Measurements from ENCODE around the gene RAP2A. TPM values are rescaled to one million over a fixed set of nuclear protein-coding genes. Genes with fewer than 3 reads are reported as not detected.

The RAP2A gene
- total and polyA plus RNA-seq, 12 donors: 4.2 to 31.0 (median 20.4) TPM

- Histone ChIP-seq H3K9me3 (no peaks in the 10 kb centered on the region), H3K36me3 (no peaks in the 10 kb centered on the region), H3K4me1 (peaks cover 0 to 47% (median 30%) of the 10 kb centered on the region in 9 donors), H3K4me3 (peak overlapping the region; percentile 16 to 98 (median 82)), H3K27ac (peak overlapping the region; percentile 32 to 99 (median 98)), H3K27me3 (no peaks in the 10 kb centered on the region)
- no peak for TF ChIP-seq CTCF (IDR thresholded peaks at IDR 0.05)
- no peak for DNase-seq
- intact Hi-C loops (cut with DNase I): loop anchor here in 6 of 10 donors (2.0 to 10.0 kb wide), 5 partner anchors 70 to 315 kb away; partner anchors contain the start of gene MBNL2 (in 6 of the 6)
- ATAC-seq: peak in 4 of 8 donors; percentile 0
- 8 to 9% methylated on average over 19 of the region's 19 CpGs for WGBS, 2 donors
Observed at GRCh38 chr13:97432232-97432916, 1.6 kb upstream of the RAP2A start.

- no peak for TF ChIP-seq CTCF (IDR thresholded peaks at IDR 0.05)
- DNase-seq (peak; percentile 98 to 99), ATAC-seq (peak; percentile 91 to 98 (median 94))
- no peaks in the 10 kb centered on the region for H3K36me3 ChIP-seq
- H3K9me3 ChIP-seq: no peaks in the 10 kb centered on the region
- H3K4me3 ChIP-seq: peak overlapping the region; percentile 66 to 98 (median 84)
- H3K4me1 ChIP-seq: peaks cover 0 to 54% (median 37%) of the 10 kb centered on the region in 9 donors
- WGBS, 2 donors: 0 to 1% methylated on average over 50 of the region's 50 CpGs
- peak overlapping the region; percentile 95 to 100 (median 99) for H3K27ac ChIP-seq
- H3K27me3 ChIP-seq: no peaks in the 10 kb centered on the region
- intact Hi-C loops (cut with DNase I): loop anchor here in 6 of 10 donors (1.0 to 10.0 kb wide), 6 partner anchors 71 to 323 kb away; partner anchors contain the start of gene MBNL2 (in 6 of the 6)
Observed at GRCh38 chr13:97432917-97433726, 847 bp upstream of the RAP2A start.

GRCh38 chr13:97434397-97435201, 630 bp downstream of the RAP2A start:
- 0 to 1% methylated on average over 56 to 60 of the region's 60 CpGs for WGBS, 2 donors
- ATAC-seq: no peak
- DNase-seq: peak; percentile 26 to 40
- Histone ChIP-seq H3K4me3 (peak overlapping the region; percentile 58 to 98 (median 79)), H3K27ac (peak overlapping the region; percentile 38 to 89 (median 78)), H3K4me1 (peaks cover 0 to 69% (median 50%) of the 10 kb centered on the region in 9 donors), H3K9me3 (no peaks in the 10 kb centered on the region), H3K27me3 (no peaks in the 10 kb centered on the region), H3K36me3 (peaks cover 0 to 1% (median 0%) of the 10 kb centered on the region in 9 donors)
- intact Hi-C loops (cut with DNase I): loop anchor here in 5 of 10 donors (5.0 to 10.0 kb wide), 6 partner anchors 72 to 368 kb away; partner anchors contain the start of gene MBNL2 (in 5 of the 5)
- no peak for TF ChIP-seq CTCF (IDR thresholded peaks at IDR 0.05)

Measured in heart right ventricle (tissue), 16 donors.